Measurements from ENCODE around the gene LYPD4. TPM values are rescaled to one million over a fixed set of nuclear protein-coding genes. Genes with fewer than 3 reads are reported as not detected.

LYPD4 gene
- total and polyA plus RNA-seq, 2 donors (not counting 1 experiment from before 2014, with no cell fraction given), result not detected

- TF ChIP-seq CTCF (conservative IDR thresholded peaks at IDR 0.05 in 1 of 2, IDR thresholded peaks at IDR 0.05 in 1 of 2; ENCODE audit: low read depth in 1 of 2, low read length in 2 of 2), result no peak
- no peak for TF ChIP-seq EZH2 (IDR thresholded peaks at IDR 0.05; ENCODE audit: low read length, missing control alignments)
- no peaks in the 10 kb centered on the region for H3K9me3 ChIP-seq (ENCODE audit: control insufficient read depth, insufficient read depth, low read depth, low read length)
- H3K4me1 ChIP-seq (ENCODE audit: control insufficient read depth, extremely low read depth, insufficient read depth, low read length), result no peaks in the 10 kb centered on the region
- no peak overlapping the region for H3K4me3 ChIP-seq (replicated peaks in 1 of 4; ENCODE audit: control extremely low read depth in 1 of 4, insufficient read depth in 1 of 4, low read depth in 3 of 4, low read length in 4 of 4)
- H3K79me2 ChIP-seq (ENCODE audit: control insufficient read depth, insufficient read depth, low read length), result peaks cover 21% of the 10 kb centered on the region
- no peak overlapping the region for H3K9ac ChIP-seq (ENCODE audit: insufficient read depth, low read length)
- H3K36me3 ChIP-seq (ENCODE audit: control insufficient read depth, insufficient read depth, low read length), result peaks cover 28% of the 10 kb centered on the region
- H3K27me3 ChIP-seq (ENCODE audit: control insufficient read depth, insufficient read depth, low read length), result no peaks in the 10 kb centered on the region
- H2AFZ ChIP-seq (ENCODE audit: low read length), result no peak overlapping the region
- peaks cover 3% of the 10 kb centered on the region for H4K20me1 ChIP-seq (ENCODE audit: control insufficient read depth, extremely low read depth, insufficient read depth, low read length)
- H3K4me2 ChIP-seq (ENCODE audit: extremely low read depth, insufficient read depth, low read length), result no peak overlapping the region
- peak; percentile 21 to 79 for DNase-seq (ENCODE audit: low read depth in 2 of 2)
- no peak overlapping the region for H3K27ac ChIP-seq (ENCODE audit: insufficient read depth, low read length)
Measured at GRCh38 chr19:41870401-41870873, 26.0 kb upstream of the LYPD4 start.

GRCh38 chr19:41869374-41869955, 25.0 kb upstream of the LYPD4 start:
- no peak for DNase-seq (ENCODE audit: low read depth in 2 of 2)
- H3K27ac ChIP-seq (ENCODE audit: insufficient read depth, low read length), result no peak overlapping the region
- H3K4me2 ChIP-seq (ENCODE audit: extremely low read depth, insufficient read depth, low read length), result no peak overlapping the region
- no peak overlapping the region for H3K4me3 ChIP-seq (replicated peaks in 1 of 4; ENCODE audit: control extremely low read depth in 1 of 4, insufficient read depth in 1 of 4, low read depth in 3 of 4, low read length in 4 of 4)
- H3K9ac ChIP-seq (ENCODE audit: insufficient read depth, low read length), result no peak overlapping the region
- H3K9me3 ChIP-seq (ENCODE audit: control insufficient read depth, insufficient read depth, low read depth, low read length), result no peaks in the 10 kb centered on the region
- no peak for TF ChIP-seq EZH2 (IDR thresholded peaks at IDR 0.05; ENCODE audit: low read length, missing control alignments)
- H4K20me1 ChIP-seq (ENCODE audit: control insufficient read depth, extremely low read depth, insufficient read depth, low read length), result peaks cover 3% of the 10 kb centered on the region
- no peaks in the 10 kb centered on the region for H3K4me1 ChIP-seq (ENCODE audit: control insufficient read depth, extremely low read depth, insufficient read depth, low read length)
- peaks cover 32% of the 10 kb centered on the region for H3K36me3 ChIP-seq (ENCODE audit: control insufficient read depth, insufficient read depth, low read length)
- H3K79me2 ChIP-seq (ENCODE audit: control insufficient read depth, insufficient read depth, low read length), result peaks cover 30% of the 10 kb centered on the region
- H3K27me3 ChIP-seq (ENCODE audit: control insufficient read depth, insufficient read depth, low read length), result no peaks in the 10 kb centered on the region
- H2AFZ ChIP-seq (ENCODE audit: low read length), result no peak overlapping the region

GRCh38 chr19:41868989-41869300, 24.5 kb upstream of the LYPD4 start:
- peaks cover 3% of the 10 kb centered on the region for H4K20me1 ChIP-seq (ENCODE audit: control insufficient read depth, extremely low read depth, insufficient read depth, low read length)
- H3K79me2 ChIP-seq (ENCODE audit: control insufficient read depth, insufficient read depth, low read length), result peaks cover 35% of the 10 kb centered on the region
- TF ChIP-seq EZH2 (IDR thresholded peaks at IDR 0.05; ENCODE audit: low read length, missing control alignments), result no peak
- no peak for DNase-seq (ENCODE audit: low read depth in 2 of 2)
- no peak overlapping the region for H3K9ac ChIP-seq (ENCODE audit: insufficient read depth, low read length)
- H3K4me1 ChIP-seq (ENCODE audit: control insufficient read depth, extremely low read depth, insufficient read depth, low read length), result no peaks in the 10 kb centered on the region
- H2AFZ ChIP-seq (ENCODE audit: low read length), result no peak overlapping the region
- H3K4me3 ChIP-seq (replicated peaks in 1 of 4; ENCODE audit: control extremely low read depth in 1 of 4, insufficient read depth in 1 of 4, low read depth in 3 of 4, low read length in 4 of 4), result no peak overlapping the region
- H3K27me3 ChIP-seq (ENCODE audit: control insufficient read depth, insufficient read depth, low read length), result no peaks in the 10 kb centered on the region
- H3K36me3 ChIP-seq (ENCODE audit: control insufficient read depth, insufficient read depth, low read length), result peaks cover 35% of the 10 kb centered on the region
- no peak overlapping the region for H3K27ac ChIP-seq (ENCODE audit: insufficient read depth, low read length)
- H3K4me2 ChIP-seq (ENCODE audit: extremely low read depth, insufficient read depth, low read length), result no peak overlapping the region
- no peaks in the 10 kb centered on the region for H3K9me3 ChIP-seq (ENCODE audit: control insufficient read depth, insufficient read depth, low read depth, low read length)

Measured in fibroblast of lung (primary cell).